Cardiac muscle cell (in vitro differentiated cells and primary cell): Measurements from ENCODE around the gene ANKRD9. TPM values are rescaled to one million over a fixed set of nuclear protein-coding genes. Genes with fewer than 3 reads are reported as not detected.

ENCODE experiments used
- DNase-seq, 2 donors: peaks; one replicate each; pipeline versions ENCODE4 v3.0.0 to v3.0.0-alpha.2; 2010 to 2017; ENCODE audit warnings: low read depth in 1 of 2, low spot score in 1 of 2
- H3K27ac ChIP-seq: fragments of 200-600 bp; sonication (generic); 2 replicates; pipeline ENCODE4 v1.5.1; 2016
- H3K27me3 ChIP-seq: fragments of 200-600 bp; sonication (generic); 2 replicates; pipeline ENCODE4 v1.6.0; 2016; ENCODE audit warnings: control low read depth
- H3K36me3 ChIP-seq: fragments of 200-600 bp; sonication (generic); 2 replicates; pipeline ENCODE4 v1.5.1; 2016; ENCODE audit warnings: control low read depth
- H3K4me1 ChIP-seq: fragments of 200-600 bp; sonication (generic); 2 replicates; pipeline ENCODE4 v1.8.1; 2017; ENCODE audit warnings: low read depth, mild to moderate bottlenecking, mixed run types
- H3K4me3 ChIP-seq: fragments of 200-600 bp; sonication (generic); 2 replicates; pipeline ENCODE4 v1.5.1; 2016; ENCODE audit warnings: mild to moderate bottlenecking
- H3K9me3 ChIP-seq: fragments of 200-600 bp; sonication (generic); 2 replicates; pipeline ENCODE4 v1.5.1; 2017; ENCODE audit warnings: low read depth, mild to moderate bottlenecking, control low read depth
- polyA plus RNA-seq: library from polyadenylated mRNA; unstranded; fragments of >200 nt; fragmentation: Nextera tagmentation; extraction: Ambion mirVana; gene quantifications from 2 replicates; pipeline ENCODE4 v1.2.1, GENCODE V29; 2016
- total RNA-seq: library from RNA; depleted of rRNA; stranded (reverse); fragments of >200 nt; gene quantifications from 2 replicates; pipeline ENCODE4 v1.2.3, GENCODE V29; 2016
- TF ChIP-seq, protein P1 (sequence below): IDR thresholded peaks from 2 replicates; pipeline ENCODE4 v1.5.1; 2012; ENCODE audit warnings: low read depth, mild to moderate bottlenecking, low read length

Gene ANKRD9
- total and polyA plus RNA-seq, 2 experiments from 2014 or later = 93.1 to 99.9 TPM

DNA sequence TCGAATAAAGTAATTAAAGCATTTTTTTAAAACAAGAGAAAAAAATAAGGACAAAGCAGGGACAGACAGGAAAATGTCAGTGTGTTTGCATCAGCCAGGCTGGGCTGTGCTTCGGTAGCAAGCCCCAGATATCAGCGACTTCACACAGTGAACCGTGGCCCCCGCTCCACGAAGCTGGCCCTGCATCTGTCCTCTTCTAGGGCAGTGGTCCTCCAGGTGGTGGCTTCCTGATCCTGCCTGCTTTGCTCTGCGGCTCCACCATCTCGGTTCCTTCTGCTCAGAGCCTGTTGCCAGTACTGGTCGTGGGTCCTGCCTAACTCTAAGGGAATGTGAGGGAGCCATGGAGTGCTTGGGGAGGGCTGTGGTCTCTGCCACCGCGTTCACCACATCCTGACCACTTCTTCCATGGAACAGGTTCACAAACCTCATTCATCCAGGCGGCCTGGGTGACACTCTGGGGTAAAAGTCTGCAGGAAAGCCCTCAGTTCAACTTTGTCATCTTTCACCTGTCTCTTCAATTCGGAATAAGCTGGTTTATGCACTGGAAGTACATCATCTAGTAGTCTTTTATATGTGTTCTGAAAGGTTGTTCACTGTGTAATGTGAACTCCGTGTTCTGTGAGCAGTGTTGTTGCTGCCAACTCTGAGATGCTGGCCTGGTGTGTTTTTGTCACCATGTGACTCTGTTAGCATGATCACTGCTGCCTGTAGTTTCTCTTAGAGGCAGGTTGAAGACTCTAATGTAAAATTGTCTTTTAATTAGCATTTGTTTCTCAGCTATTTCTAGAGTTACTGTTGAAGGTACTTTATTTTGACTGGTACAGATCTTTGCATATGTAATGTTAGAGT lies 47.9 kb downstream of the ANKRD9 start:
- H3K27ac ChIP-seq = no peak overlapping the region
- no peaks in the 10 kb centered on the region for H3K4me1 ChIP-seq
- DNase-seq = no peak
- no peaks in the 10 kb centered on the region for H3K27me3 ChIP-seq
- TF ChIP-seq, protein P1, sequence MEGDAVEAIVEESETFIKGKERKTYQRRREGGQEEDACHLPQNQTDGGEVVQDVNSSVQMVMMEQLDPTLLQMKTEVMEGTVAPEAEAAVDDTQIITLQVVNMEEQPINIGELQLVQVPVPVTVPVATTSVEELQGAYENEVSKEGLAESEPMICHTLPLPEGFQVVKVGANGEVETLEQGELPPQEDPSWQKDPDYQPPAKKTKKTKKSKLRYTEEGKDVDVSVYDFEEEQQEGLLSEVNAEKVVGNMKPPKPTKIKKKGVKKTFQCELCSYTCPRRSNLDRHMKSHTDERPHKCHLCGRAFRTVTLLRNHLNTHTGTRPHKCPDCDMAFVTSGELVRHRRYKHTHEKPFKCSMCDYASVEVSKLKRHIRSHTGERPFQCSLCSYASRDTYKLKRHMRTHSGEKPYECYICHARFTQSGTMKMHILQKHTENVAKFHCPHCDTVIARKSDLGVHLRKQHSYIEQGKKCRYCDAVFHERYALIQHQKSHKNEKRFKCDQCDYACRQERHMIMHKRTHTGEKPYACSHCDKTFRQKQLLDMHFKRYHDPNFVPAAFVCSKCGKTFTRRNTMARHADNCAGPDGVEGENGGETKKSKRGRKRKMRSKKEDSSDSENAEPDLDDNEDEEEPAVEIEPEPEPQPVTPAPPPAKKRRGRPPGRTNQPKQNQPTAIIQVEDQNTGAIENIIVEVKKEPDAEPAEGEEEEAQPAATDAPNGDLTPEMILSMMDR = no peak
- H3K36me3 ChIP-seq = peaks cover 12% of the 10 kb centered on the region
- no peak overlapping the region for H3K4me3 ChIP-seq
- no peaks in the 10 kb centered on the region for H3K9me3 ChIP-seq

DNA sequence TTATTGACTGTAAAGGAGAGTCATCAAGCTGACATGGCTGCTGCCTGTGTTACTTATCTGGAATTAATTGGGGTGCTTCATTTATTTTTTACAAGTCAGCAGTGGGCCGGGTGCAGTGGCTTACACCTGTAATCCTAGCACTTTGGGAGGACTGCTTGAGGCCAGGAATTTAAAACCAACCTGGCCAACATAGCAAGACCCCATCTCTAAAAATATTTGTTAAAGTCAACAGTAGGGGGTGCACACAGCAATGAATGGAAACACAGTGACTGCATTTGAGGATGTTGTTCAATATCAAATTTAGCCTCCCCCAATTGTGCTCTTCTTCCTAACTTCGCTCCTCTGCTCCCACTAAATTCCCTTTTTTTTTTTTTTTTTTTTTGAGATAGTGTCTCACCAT lies 52.1 kb downstream of the ANKRD9 start:
- no peak for DNase-seq
- Histone ChIP-seq H3K4me1 (no peaks in the 10 kb centered on the region), H3K36me3 (peaks cover 3% of the 10 kb centered on the region), H3K27me3 (no peaks in the 10 kb centered on the region), H3K4me3 (no peak overlapping the region), H3K27ac (no peak overlapping the region), H3K9me3 (no peaks in the 10 kb centered on the region)
- TF ChIP-seq, protein P1 = no peak

DNA sequence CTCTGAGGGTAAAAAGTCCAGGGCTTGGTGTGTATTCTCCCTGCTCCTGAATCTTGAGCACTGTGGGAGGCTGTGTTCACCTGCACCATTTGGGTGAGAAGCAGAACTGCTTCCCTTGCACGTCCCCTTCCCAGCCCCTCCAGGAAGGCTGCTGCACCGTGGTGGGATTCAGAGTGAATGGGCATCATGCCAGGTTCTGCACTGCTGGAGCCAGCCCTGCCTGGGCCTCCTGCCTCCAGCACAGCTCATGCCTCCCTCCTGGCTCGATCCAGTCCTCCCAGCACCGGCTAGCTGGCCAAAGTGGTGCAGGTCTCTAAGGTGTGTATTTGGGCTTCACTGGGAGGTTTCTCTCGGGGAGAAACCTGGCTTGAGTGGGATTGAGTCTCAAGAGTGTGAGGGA lies 54.9 kb downstream of the ANKRD9 start:
- DNase-seq = no peak
- TF ChIP-seq, protein P1 = no peak
- no peaks in the 10 kb centered on the region for H3K4me1 ChIP-seq
- H3K4me3 ChIP-seq = no peak overlapping the region
- H3K9me3 ChIP-seq = no peaks in the 10 kb centered on the region
- H3K36me3 ChIP-seq = peaks cover 17% of the 10 kb centered on the region
- no peaks in the 10 kb centered on the region for H3K27me3 ChIP-seq
- no peak overlapping the region for H3K27ac ChIP-seq

DNA sequence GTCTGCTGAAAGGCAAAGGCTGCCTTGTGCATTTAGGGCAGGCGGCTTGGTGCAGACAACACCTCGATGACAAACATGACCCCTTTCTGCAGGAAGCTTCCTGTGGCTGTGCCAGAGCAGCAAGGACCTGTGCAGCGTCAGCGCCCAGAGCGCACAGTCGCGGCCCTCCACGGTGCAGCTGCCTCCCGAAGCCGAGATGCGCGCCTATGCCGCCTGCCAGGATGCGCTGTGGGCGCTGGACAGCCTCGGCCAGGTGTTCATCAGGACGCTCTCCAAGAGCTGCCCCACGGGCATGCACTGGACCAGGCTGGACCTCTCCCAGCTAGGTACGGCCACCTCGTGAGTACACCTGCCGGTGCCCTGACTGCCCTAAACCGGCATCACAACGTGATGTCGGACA lies 57.3 kb downstream of the ANKRD9 start:
- no peak overlapping the region for H3K4me3 ChIP-seq
- TF ChIP-seq, protein P1 = no peak
- H3K9me3 ChIP-seq = no peaks in the 10 kb centered on the region
- DNase-seq = no peak
- H3K4me1 ChIP-seq = no peaks in the 10 kb centered on the region
- peaks cover 20% of the 10 kb centered on the region for H3K36me3 ChIP-seq
- no peaks in the 10 kb centered on the region for H3K27me3 ChIP-seq
- no peak overlapping the region for H3K27ac ChIP-seq

Other genes with a start within 250 kb of the ANKRD9 start
- gene MOK, start 204.6 kb downstream of the ANKRD9 start, total RNA-seq = 29.7 and 31.7 TPM in 2 replicates
- gene MOK, start 204.6 kb downstream of the ANKRD9 start, polyA plus RNA-seq = 19.2 and 28.1 TPM in 2 replicates
- gene ZNF839, start 190.0 kb downstream of the ANKRD9 start, total RNA-seq = 15.6 and 16.9 TPM in 2 replicates
- 16.1 TPM in 2 replicates for gene ZNF839, start 190.0 kb downstream of the ANKRD9 start, polyA plus RNA-seq
- gene CINP, start 146.9 kb downstream of the ANKRD9 start, total RNA-seq = 46.0 and 49.1 TPM in 2 replicates
- gene CINP, start 146.9 kb downstream of the ANKRD9 start, polyA plus RNA-seq = 45.4 and 53.9 TPM in 2 replicates
- 37.4 and 53.6 TPM in 2 replicates for gene TECPR2, start 146.8 kb downstream of the ANKRD9 start, total RNA-seq
- gene TECPR2, start 146.8 kb downstream of the ANKRD9 start, polyA plus RNA-seq = 9.2 and 15.9 TPM in 2 replicates
- gene RCOR1, start 82.9 kb upstream of the ANKRD9 start, total RNA-seq = 11.8 and 17.0 TPM in 2 replicates
- 5.3 and 8.9 TPM in 2 replicates for gene RCOR1, start 82.9 kb upstream of the ANKRD9 start, polyA plus RNA-seq